NCI-H2227 treated with DMSO at 0.1 percent for 48 hours (cell line): ENCODE data around the gene GOLGA8M.
"Not testable (repeated sequence)": the region's sequence is repeated elsewhere in the genome, so short reads cannot be mapped to it uniquely, and the experiment has no call there.

Source experiments
- DNase-seq: peaks from one replicate; lab custom pipeline; 2025; lab: John Stamatoyannopoulos, UW

The GOLGA8M gene, protein sequence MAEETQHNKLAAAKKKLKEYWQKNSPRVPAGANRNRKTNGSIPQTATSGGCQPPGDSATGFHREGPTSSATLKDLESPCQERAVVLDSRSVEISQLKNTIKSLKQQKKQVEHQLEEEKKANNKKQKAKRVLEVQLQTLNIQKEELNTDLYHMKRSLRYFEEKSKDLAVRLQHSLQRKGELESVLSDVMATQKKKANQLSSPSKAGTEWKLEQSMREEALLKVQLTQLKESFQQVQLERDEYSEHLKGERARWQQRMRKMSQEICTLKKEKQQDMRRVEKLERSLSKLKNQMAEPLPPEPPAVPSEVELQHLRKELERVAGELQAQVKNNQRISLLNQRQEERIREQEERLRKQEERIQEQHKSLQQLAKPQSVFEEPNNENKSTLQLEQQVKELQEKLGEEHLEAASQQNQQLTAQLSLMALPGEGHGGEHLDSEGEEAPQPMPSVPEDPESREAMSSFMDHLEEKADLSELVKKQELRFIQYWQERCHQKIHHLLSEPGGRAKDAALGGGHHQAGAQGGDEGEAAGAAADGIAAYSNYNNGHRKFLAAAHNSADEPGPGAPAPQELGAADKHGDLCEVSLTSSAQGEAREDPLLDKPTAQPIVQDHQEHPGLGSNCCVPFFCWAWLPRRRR

DNA sequence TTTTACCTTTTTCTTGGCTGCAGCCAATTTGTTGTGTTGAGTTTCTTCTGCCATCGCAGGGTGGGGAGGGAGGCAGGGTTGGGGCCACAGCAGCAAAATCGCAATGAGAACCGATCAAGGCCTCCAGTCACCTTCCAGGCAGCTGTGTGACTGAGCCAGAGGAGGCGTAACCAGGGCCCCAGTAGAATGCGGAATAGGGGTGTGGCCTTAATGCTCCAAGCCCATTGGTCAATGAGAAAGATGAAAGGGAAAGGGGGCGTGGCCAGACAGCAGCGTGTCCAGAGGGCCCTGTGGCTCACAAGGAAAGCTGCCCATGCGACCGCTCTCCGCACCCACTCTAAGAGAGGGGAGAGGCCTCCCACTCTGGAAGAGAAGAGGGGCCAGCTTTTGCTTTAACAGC, at the start of gene GOLGA8M:
TSS of gene GOLGA8M (minus strand) at position 152 of the 400 bp plus-strand sequence. CDS start at position 54, 98 bp downstream.
- DNase-seq, result not testable (repeated sequence)

GRCh38 chr15:28742890-28743289, 30.7 kb upstream of the GOLGA8M start:
- not testable (repeated sequence) for DNase-seq

GRCh38 chr15:28738590-28739292, 26.5 kb upstream of the GOLGA8M start:
- not testable (repeated sequence) for DNase-seq

GRCh38 chr15:28738200-28738561, 26.0 kb upstream of the GOLGA8M start:
- not testable (repeated sequence) for DNase-seq

GRCh38 chr15:28737521-28738199, 25.4 kb upstream of the GOLGA8M start:
- not testable (repeated sequence) for DNase-seq

- DNase-seq, result not testable (repeated sequence)
These were observed 15.8 kb upstream of the GOLGA8M start for GRCh38 chr15:28728061-28728460.

DNA sequence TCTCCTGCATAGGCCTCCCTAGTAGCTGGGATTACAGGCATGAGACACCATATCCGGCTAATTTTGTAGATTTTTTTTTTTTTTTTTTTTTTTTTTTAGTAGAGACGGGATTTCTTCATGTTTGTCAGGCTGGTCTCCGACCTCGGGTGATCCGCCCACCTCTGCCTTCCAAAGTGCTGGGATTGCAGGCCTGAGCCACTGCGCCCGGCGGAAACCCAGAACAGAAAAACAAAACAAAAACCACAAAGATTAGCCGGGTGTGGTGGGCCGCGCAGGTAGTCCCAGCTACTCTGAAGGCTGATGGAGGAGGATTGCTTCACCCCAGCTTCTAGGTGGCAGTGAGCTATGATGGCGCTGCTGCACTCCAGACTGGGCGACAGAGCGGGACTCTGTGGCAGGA, 14.8 kb upstream of the GOLGA8M start:
- not testable (repeated sequence) for DNase-seq

DNA sequence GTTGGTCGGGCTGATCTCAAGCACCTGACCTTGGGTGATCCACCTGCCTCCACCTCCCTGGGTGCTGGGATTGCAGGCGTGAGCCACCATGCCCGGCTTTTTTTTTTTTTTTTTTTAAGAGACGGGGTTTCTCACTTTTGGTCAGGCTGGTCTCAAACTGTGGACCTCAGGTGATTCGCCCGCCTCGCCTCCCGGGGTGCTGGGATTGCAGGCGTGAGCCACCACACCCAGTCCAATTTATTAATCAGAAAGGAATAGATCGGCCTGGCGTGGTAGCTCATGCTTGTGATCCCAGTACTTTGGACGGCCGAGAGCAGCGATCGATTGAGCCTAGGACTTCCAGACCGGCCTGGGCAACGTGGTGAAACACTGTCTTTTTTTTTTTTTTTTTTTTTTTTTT, 13.9 kb upstream of the GOLGA8M start:
- DNase-seq, result no peak

GRCh38 chr15:28725556-28725955, 13.3 kb upstream of the GOLGA8M start:
- no peak for DNase-seq

DNA sequence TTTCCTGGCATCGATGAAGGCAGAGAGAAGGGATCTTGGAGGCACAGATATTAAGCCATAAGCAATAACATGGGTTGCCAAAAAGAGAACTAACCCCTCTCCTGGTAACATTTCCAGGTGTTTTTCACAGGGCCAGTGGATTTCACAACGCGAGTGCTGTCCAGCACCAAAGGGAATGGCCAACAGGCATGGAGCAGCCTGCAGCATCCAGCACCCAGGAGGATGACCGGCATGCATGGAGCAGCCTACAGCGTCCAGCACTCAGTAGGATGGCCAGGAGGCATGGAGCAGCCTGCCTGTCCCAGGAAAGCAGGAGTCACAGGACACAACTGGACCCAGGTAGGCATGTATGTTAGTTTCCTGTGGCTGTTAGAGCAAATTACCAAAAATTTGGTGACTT, 11.8 kb upstream of the GOLGA8M start:
- not testable (repeated sequence) for DNase-seq

DNA sequence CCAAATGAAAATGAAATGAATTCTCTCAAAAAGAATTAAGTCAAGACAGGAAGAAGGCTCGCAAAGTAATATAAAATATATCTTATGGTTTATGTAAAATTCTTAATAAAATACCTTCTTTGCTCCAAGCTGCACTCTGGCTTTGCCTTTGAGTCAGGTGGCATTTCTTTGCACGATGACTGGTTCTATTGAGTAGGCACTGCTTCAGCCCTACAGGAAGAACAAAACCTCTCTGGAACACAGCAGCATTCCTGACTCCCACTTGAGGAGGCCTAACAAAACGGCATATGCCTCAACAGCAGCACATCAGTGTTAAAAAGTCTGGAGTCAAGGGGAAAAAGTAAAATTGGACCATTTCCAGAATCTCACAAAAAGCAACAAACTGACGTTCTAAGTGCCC, 7.4 kb upstream of the GOLGA8M start:
- DNase-seq, result not testable (repeated sequence)

DNA sequence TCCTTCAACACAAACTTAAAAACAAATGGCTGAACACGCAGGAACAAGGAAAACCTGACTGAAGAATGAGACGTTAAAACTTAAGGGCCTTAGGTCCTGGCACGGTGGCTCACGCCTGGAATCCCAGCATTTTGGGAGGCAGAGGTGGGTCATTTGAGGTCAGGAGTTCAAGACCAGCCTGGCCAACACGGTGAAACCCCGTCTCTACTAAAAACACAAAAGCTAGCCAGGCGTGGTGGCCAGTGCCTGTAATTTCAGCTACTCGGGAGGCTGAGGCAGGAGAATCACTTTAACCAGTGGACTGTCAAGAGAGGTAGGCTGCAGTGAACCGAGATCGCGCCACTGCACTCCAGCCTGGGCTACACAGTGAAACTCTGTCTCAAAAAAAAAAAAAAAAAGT, 6.4 kb upstream of the GOLGA8M start:
- DNase-seq, result not testable (repeated sequence)

GRCh38 chr15:28714176-28714575, 2.0 kb upstream of the GOLGA8M start:
- not testable (repeated sequence) for DNase-seq

GRCh38 chr15:28703927-28704326, 8.3 kb downstream of the GOLGA8M start:
- not testable (repeated sequence) for DNase-seq

- not testable (repeated sequence) for DNase-seq
These were observed 9.8 kb downstream of the GOLGA8M start for GRCh38 chr15:28702427-28702826.

- not testable (repeated sequence) for DNase-seq
These were observed 18.0 kb downstream of the GOLGA8M start for GRCh38 chr15:28694006-28694751.

DNA sequence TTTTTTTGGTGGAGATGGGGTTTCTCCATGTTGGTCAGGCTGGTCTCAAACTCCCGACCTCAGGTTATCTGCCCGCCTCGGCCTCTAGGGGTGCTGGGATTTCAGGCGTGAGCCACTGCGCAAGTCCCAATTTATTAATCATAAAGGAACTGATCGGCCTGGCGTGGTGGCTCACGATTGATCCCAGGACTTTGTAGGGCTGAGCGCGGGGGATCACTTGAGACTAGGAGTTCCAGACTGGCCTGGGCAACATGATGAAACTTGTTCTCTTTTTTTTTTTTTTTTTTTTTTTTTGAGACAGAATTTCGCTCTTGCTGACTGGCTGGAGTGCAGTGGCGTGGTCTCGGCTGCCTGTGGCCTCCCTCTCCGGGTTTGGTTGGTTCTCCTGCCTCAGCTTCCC, 19.2 kb downstream of the GOLGA8M start:
- DNase-seq, result not testable (repeated sequence)

DNA sequence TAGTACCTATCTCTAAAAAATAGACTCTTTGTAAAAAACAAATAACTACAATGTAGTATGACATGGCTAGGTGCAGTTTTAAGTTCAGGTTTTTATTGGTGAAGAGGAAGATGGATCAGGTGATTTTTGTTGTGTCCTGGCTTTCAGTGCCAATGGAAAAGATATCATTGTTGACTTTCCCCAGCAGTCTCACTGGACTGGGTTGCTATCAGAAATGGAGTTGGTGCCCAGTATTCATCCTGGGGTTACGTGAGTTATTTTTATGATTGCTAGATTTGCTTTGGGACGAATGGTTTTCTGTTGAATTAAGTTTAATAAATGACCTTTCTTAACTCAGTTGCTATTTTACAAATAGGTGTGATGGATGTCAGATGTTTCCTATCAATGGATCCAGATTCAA, 38.7 kb downstream of the GOLGA8M start:
- DNase-seq, result not testable (repeated sequence)

GRCh38 chr15:28672122-28672521, 40.1 kb downstream of the GOLGA8M start:
- DNase-seq, result not testable (repeated sequence)

DNA sequence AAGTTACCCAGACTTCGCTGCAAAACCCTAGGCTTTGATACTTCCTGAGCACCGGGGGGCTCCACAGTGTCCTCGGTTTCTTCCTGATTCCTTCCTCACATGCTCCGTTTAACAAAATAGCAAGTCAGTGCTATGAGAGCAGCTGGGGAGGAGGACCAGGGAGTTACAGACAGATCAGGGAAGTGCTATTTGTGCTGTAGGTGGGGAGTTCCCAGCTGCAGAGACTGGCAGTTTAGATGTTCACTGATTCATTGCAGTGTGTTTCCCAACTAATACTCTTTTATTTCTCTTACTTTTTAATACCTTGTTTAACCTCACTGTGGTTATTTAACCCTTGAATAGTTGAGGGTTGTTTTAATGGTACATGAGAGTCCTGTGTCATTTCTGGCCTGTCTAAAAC, 45.8 kb downstream of the GOLGA8M start:
- DNase-seq, result not testable (repeated sequence)

DNA sequence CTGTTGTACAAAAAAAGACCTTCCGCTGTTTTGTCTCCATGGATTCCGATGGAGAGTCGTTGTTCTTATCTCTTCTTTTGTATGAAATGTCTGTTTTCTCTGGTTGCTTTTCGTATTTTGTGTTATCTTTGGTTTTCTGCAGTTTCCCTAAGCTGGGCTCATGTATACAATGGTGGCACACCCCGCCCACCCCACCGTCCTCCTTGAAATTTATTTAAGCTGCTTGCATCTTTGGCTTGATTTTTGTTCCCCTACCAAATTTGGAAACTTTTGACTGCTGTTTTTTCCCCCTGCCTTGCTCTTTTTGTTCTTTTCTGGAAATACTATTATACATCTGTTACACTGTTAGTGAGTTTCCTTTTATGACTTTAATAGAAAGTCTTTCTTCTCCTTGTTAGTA, 47.6 kb downstream of the GOLGA8M start:
- not testable (repeated sequence) for DNase-seq
